Esophagus (tissue), 2 donors: Measurements from ENCODE around the gene NRXN3. TPM values are rescaled to one million over a fixed set of nuclear protein-coding genes. Genes with fewer than 3 reads are reported as not detected.

ENCODE experiments used
- H3K27ac ChIP-seq, 2 donors: one replicate each; pipeline ENCODE4 v1.5.1; 2013; ENCODE audit warnings: low read depth in 2 of 2, mild to moderate bottlenecking in 2 of 2, inconsistent platforms in 1 of 2, low read length in 1 of 2, moderate library complexity in 1 of 2
- H3K27me3 ChIP-seq, 2 donors: one replicate each; pipeline ENCODE4 v1.6.1; 2013; ENCODE audit warnings: low read length in 2 of 2, control low read depth in 1 of 2, mild to moderate bottlenecking in 1 of 2; ENCODE audit not compliant: insufficient read depth in 2 of 2, control insufficient read depth in 1 of 2
- H3K36me3 ChIP-seq, 2 donors: one replicate each; pipeline ENCODE4 v1.6.1; 2013; ENCODE audit warnings: low read length in 1 of 2; ENCODE audit not compliant: control insufficient read depth in 2 of 2, insufficient read depth in 2 of 2
- H3K4me1 ChIP-seq, 2 donors: one replicate each; pipeline ENCODE4 v1.6.1; 2013; ENCODE audit warnings: low read length in 1 of 2; ENCODE audit not compliant: control insufficient read depth in 2 of 2, insufficient read depth in 2 of 2
- H3K4me3 ChIP-seq, 2 donors: one replicate each; pipeline ENCODE4 v1.5.1; 2013; ENCODE audit warnings: low read length in 2 of 2, mild to moderate bottlenecking in 2 of 2, low read depth in 1 of 2, moderate library complexity in 1 of 2
- H3K9me3 ChIP-seq, 2 donors: one replicate each; pipeline ENCODE4 v1.6.1; 2013; ENCODE audit warnings: mild to moderate bottlenecking in 2 of 2, low read depth in 1 of 2, low read length in 1 of 2, moderate library complexity in 1 of 2; ENCODE audit not compliant: control insufficient read depth in 2 of 2, insufficient read depth in 1 of 2
- WGBS, 2 donors: extraction: QIAGEN DNeasy Blood & Tissue Kit; methylation state at CpG; one replicate each; pipeline ENCODE4 v1.1.7; 2013; 5-methylcytosine and 5-hydroxymethylcytosine counted together
- polyA plus RNA-seq, 2 donors: library from polyadenylated mRNA; stranded (reverse); fragments of 200-250 nt; gene quantifications; one replicate each; pipeline ENCODE4 v1.2.3, GENCODE V29; 2013
- donor health status: healthy with polysubstance abuse.
- donor health status: Bipolar disorder and iron deficiency.

NRXN3 gene
- polyA plus RNA-seq, 2 donors: 1.7 to 2.2 TPM

DNA sequence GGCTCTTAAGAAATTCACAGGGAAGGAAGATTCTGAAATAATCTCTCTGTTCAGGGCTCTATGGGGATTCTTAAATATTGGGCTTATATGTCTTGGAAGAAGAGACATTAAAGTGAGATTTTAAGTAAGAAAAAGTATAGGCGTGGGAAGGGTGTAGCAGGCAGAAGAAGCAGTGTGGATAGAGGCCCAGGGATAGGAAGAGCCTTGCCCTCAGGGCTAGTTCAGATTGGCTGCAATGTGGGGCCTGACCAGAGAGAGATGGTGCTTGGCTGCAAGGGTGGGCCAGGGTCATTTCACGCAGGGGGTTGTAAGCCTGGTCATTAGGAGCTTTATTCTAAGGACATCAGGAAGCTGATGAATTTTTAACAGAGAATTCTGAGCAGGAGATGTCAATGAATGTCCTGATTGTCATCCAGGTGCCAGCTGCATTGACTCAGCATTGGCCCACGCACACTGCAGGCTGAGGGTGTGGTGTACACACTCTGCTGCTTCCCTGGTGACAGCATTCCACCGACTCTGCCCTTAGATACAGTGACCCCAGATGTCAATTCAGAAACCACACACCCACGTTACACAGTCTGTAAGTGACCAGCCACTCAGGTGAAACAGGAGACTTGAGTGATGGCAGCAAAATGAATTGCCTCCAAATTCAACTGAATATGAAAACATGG, 582.5 kb downstream of the NRXN3 start:
- Histone ChIP-seq H3K4me3 (no peak overlapping the region), H3K4me1 (no peaks in the 10 kb centered on the region), H3K27me3 (no peaks in the 10 kb centered on the region), H3K36me3 (no peaks in the 10 kb centered on the region), H3K27ac (no peak overlapping the region), H3K9me3 (peaks cover 0 to 1% of the 10 kb centered on the region in 2 donors)
- WGBS, 2 donors: 49 to 54% methylated on average over 5 of the region's 5 CpGs

DNA sequence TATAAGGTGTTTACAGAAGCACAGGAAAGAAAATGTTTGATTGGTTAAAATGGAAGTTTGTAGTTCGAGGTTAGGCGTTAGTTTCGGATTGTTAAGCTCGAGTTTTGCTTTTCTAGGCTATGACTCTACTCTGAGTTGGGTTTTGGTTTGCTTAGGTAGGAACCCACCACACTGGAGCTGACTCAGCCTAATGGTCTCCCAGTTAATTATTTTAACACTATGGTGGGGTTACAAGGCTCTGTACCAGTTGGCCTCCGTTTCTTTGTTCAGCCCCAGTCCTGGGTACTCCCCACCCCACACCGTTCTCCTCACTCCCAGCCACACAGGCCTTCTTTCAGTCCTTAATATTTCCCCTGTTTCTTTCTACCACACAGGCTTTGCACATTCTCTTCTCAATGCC, 583.9 kb downstream of the NRXN3 start:
- Histone ChIP-seq H3K27me3 (no peaks in the 10 kb centered on the region), H3K36me3 (no peaks in the 10 kb centered on the region), H3K9me3 (peaks cover 0 to 1% of the 10 kb centered on the region in 2 donors), H3K4me3 (no peak overlapping the region), H3K4me1 (no peaks in the 10 kb centered on the region), H3K27ac (no peak overlapping the region)
- WGBS, 2 donors: 82 to 92% methylated on average over 6 of the region's 6 CpGs

DNA sequence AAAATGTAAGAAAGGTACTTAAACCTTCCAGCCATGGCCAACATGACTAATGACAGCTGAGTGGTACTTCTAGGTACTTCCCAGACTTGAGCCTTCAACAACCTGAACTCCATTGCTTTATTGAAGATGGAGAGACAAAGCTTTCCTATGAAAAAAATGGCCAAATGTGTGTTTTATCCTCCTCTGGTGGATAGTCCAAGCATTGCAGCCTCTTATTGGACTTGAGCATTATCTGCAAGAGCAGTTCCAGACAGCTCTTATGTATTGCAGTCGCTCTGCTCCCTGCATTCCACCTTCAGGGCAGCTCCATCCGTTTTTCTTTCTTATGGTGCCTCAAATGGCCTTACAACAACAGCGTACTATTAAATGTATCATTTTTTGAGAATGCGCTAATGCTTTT, 588.2 kb downstream of the NRXN3 start:
- H3K27ac ChIP-seq: no peak overlapping the region
- H3K36me3 ChIP-seq: no peaks in the 10 kb centered on the region
- H3K27me3 ChIP-seq: no peaks in the 10 kb centered on the region
- WGBS, 2 donors: 67 to 72% methylated on average over 4 of the region's 4 CpGs
- H3K4me3 ChIP-seq: no peak overlapping the region
- H3K4me1 ChIP-seq: no peaks in the 10 kb centered on the region
- no peaks in the 10 kb centered on the region for H3K9me3 ChIP-seq

DNA sequence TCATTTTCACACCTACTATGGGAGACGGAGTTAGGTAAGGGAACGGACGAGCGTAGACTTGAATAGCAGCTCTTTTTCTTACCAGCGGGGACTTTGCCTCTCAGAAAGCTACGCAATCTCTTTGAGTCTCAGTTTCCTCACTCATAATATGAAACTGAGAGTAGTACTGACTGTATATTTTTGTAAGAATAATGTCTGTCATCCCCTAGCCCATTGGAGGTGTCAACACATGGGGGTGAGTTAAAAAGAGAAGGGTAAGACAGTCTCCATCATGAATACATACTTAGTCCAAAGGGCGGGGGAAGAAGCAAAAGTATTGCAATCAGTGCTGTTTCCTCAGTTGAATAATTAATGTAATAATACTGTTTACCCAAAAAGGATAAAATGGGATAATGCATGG, 592.2 kb downstream of the NRXN3 start:
- H3K27ac ChIP-seq: no peak overlapping the region
- 82 to 87% methylated on average over 7 of the region's 7 CpGs for WGBS, 2 donors

DNA sequence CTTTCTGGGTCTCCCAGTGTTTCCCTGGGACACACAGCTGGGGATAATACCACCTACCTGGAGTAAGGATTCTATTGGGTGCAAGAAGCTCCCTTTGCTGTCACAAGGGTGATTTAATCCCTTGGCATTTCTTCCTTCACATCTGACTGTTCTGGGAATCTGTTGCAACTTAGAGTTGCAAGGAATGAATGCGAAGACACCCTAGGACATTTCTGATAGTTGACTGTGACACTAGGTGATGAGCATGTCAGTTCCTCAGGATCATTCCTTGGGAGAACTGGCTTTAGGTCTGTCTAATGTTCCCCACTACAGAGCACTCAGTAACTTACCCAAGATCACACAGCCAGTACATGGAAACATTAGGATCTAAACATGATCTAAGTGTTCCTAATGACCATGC, 593.6 kb downstream of the NRXN3 start:
- peaks cover 0 to 3% of the 10 kb centered on the region in 2 donors for H3K9me3 ChIP-seq
- H3K27me3 ChIP-seq: no peaks in the 10 kb centered on the region

More for the DNA sequence above, 592.2 kb downstream of the NRXN3 start:
- Histone ChIP-seq H3K36me3 (no peaks in the 10 kb centered on the region), H3K4me3 (no peak overlapping the region), H3K27me3 (no peaks in the 10 kb centered on the region), H3K9me3 (peaks cover 0 to 3% of the 10 kb centered on the region in 2 donors), H3K4me1 (no peaks in the 10 kb centered on the region)

DNA sequence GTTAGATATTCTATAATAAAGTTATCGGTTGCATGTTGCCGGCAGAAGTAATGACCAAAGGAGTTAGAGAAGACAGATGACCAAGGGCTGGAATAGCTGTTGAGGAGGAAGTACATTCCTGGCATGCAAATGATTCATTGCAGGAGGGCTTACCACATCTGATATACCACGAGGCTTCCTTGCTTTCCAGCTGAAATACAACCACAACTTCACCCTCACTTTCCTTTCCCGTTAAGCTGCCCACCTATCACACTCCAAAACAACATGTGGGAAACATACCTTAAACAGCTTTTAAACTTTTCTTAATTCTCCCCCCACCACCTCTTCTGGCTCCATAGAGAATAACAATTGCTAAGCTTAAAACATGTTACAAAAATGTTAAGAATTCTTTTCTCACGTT, 594.1 kb downstream of the NRXN3 start:
- Histone ChIP-seq H3K4me1 (no peaks in the 10 kb centered on the region), H3K4me3 (no peak overlapping the region), H3K27me3 (no peaks in the 10 kb centered on the region), H3K27ac (no peak overlapping the region), H3K36me3 (no peaks in the 10 kb centered on the region), H3K9me3 (peaks cover 0 to 3% of the 10 kb centered on the region in 2 donors)
- WGBS, 2 donors: 39 to 42% methylated on average over 5 of the region's 5 CpGs

More for the DNA sequence above, 593.6 kb downstream of the NRXN3 start:
- no peak overlapping the region for H3K27ac ChIP-seq
- WGBS, 2 donors: 96 to 98% methylated on average over 1 of the region's 1 CpG
- no peak overlapping the region for H3K4me3 ChIP-seq
- no peaks in the 10 kb centered on the region for H3K36me3 ChIP-seq
- H3K4me1 ChIP-seq: no peaks in the 10 kb centered on the region

DNA sequence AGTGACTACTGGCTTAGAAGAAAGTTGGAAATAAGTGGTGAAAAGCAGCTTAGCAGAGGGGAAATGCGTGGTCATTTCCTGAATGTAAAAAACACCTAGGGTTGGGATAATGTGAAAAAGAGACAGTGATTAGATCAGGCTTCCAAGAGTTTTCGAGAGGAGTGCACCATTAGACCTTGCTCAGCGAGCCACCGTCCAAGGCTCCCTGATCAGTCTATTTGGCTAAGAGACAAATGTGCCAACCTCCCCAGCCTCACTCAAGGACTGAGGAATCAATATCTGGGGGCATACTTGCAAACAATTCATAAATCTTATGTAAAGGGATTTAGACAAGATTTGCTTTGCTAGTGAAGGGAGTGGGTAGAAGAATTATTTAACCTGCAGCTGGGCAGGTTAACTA, 594.5 kb downstream of the NRXN3 start:
- H3K27me3 ChIP-seq: no peaks in the 10 kb centered on the region
- H3K4me3 ChIP-seq: no peak overlapping the region
- no peaks in the 10 kb centered on the region for H3K4me1 ChIP-seq
- H3K36me3 ChIP-seq: no peaks in the 10 kb centered on the region
- no peak overlapping the region for H3K27ac ChIP-seq
- 61 to 67% methylated on average over 4 of the region's 4 CpGs for WGBS, 2 donors
- peaks cover 0 to 3% of the 10 kb centered on the region in 2 donors for H3K9me3 ChIP-seq

DNA sequence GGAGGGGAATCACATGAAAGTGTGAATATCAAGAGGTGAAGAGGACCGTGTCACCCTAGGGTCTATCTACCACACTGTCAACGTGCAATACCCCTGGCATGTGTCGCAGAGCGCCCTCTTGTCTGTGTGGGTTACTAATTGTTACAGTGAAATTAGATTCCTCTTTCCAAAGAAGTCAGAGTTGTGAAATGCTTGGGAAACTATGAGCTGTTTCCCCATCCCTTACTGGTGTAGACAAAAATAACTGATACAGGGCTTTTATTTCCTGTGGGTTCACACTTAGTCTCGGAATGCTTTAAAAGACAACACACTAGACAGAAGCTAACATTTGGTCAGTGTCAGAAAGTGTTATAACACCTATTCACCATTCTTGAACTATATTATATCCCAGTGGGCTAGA, 597.3 kb downstream of the NRXN3 start:
- H3K27me3 ChIP-seq: no peaks in the 10 kb centered on the region
- peaks cover 0 to 3% of the 10 kb centered on the region in 2 donors for H3K9me3 ChIP-seq
- 64 to 69% methylated on average over 5 of the region's 5 CpGs for WGBS, 2 donors
- no peaks in the 10 kb centered on the region for H3K36me3 ChIP-seq
- H3K27ac ChIP-seq: no peak overlapping the region
- no peak overlapping the region for H3K4me3 ChIP-seq
- no peaks in the 10 kb centered on the region for H3K4me1 ChIP-seq

DNA sequence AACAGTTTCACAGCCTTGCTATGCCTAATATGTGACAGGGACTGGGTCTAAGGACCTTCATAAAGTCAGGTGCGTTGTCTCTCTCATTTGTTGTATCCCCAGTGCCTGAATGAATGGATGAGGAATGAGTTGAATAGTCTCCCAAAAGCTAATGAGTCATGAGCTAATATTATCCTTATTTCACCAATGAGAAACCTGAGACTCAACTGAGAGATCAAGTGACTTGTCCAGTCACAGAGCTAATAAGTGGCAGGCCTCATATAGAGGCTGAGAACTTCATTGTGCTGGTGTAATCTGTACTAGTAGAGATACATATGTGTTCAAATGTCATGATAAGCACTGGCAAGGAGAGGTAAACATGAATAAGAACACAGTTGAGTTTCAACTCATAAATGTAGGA, 612.4 kb downstream of the NRXN3 start:
- WGBS, 2 donors: 85 to 93% methylated on average over 1 of the region's 1 CpG
- Histone ChIP-seq H3K27ac (no peak overlapping the region), H3K36me3 (no peaks in the 10 kb centered on the region), H3K27me3 (no peaks in the 10 kb centered on the region), H3K9me3 (no peaks in the 10 kb centered on the region), H3K4me3 (no peak overlapping the region), H3K4me1 (no peaks in the 10 kb centered on the region)

DNA sequence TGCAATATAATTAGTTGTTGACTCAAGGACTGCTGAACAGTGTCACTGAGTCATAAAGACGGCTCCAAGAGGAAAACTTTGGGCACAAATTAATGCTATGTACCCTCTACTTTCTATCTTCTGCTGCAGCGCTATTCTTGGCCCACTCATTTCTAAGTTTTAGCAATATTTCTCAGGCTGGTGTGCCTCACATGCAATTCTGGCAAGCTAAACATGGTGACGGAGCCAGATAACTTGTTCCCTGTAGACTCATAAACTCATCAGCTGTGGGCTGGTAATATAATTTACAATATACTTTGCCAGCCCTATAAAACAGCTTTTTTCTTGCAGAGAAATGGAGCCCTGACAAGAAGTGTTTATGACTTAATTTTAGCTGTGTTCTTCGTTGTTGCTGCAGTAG, 615.1 kb downstream of the NRXN3 start:
- 70 to 77% methylated on average over 4 of the region's 4 CpGs for WGBS, 2 donors
- Histone ChIP-seq H3K36me3 (no peaks in the 10 kb centered on the region), H3K27ac (no peak overlapping the region), H3K27me3 (no peaks in the 10 kb centered on the region), H3K4me1 (no peaks in the 10 kb centered on the region), H3K9me3 (no peaks in the 10 kb centered on the region), H3K4me3 (no peak overlapping the region)
